ENCODE data around the gene LRMDA. TPM values are rescaled to one million over a fixed set of nuclear protein-coding genes. Genes with fewer than 3 reads are reported as not detected.
"Not testable (repeated sequence)": the region's sequence is repeated elsewhere in the genome, so short reads cannot be mapped to it uniquely, and the experiment has no call there.

Gene LRMDA
- total and polyA plus RNA-seq, 2 of the 13 experiments (the other 11 are each of a cell fraction or from before 2014, with no cell fraction given): 13.4 to 22.0 TPM

- H3K36me3 ChIP-seq (replicated peaks in 1 of 2; ENCODE audit: control insufficient read depth in 1 of 2, insufficient read depth in 2 of 2, low read length in 2 of 2); BruUV-seq (replicated peaks); in situ Hi-C loops (cut with HindIII; ENCODE audit: extremely low pct_ligation_motif_present, low pct_unique_long_range_greater_than_20kb); CTCF ChIA-PET (ENCODE audit: low intra/inter-chr PET ratio, low total read pairs); ATAC-seq; H3K9me3 ChIP-seq (ENCODE audit: low read length); H3K27ac ChIP-seq (ENCODE audit: extremely low read length, insufficient read depth, low read length); H2AFZ ChIP-seq (ENCODE audit: low read length); intact Hi-C loops (cut with micrococcal nuclease; ENCODE audit: unreplicated experiment); FAIRE-seq; H4K20me1 ChIP-seq (ENCODE audit: insufficient read depth, low read length); H3K79me2 ChIP-seq (ENCODE audit: insufficient read depth, low read length); DNase-seq (ENCODE audit: low spot score); H3K9ac ChIP-seq (ENCODE audit: insufficient read depth, low read depth, low read length); H3K4me3 ChIP-seq (replicated peaks in 1 of 3; ENCODE audit: insufficient read depth in 1 of 3, low read depth in 2 of 3, low read length in 3 of 3); H3K27me3 ChIP-seq (ENCODE audit: control insufficient read depth in 1 of 2, insufficient read depth in 2 of 2, low read length in 2 of 2); TF ChIP-seq FOXA1 (IDR thresholded peaks at IDR 0.05); SOX6 (IDR thresholded peaks at IDR 0.05); ATF7 (CRISPR knock-in tag; IDR thresholded peaks at IDR 0.05): not testable (repeated sequence)
- POLR2A ChIA-PET: interaction anchor here (1.2 to 2.9 kb wide), 2 partner anchors 88 to 117 kb away, joined by 5 to 16 read pairs; partner anchors contain the start of genes LRMDA and ZNF503
- peaks cover 40% of the 10 kb centered on the region for H3K4me1 ChIP-seq (ENCODE audit: insufficient read depth, low read length)
- peak overlapping the region; percentile 39; the same call in 1 of the 2 replicates for H3K4me2 ChIP-seq (ENCODE audit: low read depth, low read length)
- whole genome bisulfite sequencing (ENCODE audit: low lambda C conversion rate): 0% methylated on average over 1 of the region's 1 CpG
- TF ChIP-seq HNF4A (CRISPR knock-in tag; IDR thresholded peaks at IDR 0.05) (peak; percentile 26; the same call in 1 of the 2 replicates), HDAC1 (CRISPR knock-in tag; IDR thresholded peaks at IDR 0.05) (peak; percentile 25; the same call in 1 of the 2 replicates), ZNF609 (CRISPR knock-in tag; IDR thresholded peaks at IDR 0.05; ENCODE audit: borderline replicate concordance) (peak; percentile 45; the same call in 1 of the 2 replicates), ISL2 (CRISPR knock-in tag; IDR thresholded peaks at IDR 0.05) (peak; percentile 59; the same call in 1 of the 2 replicates), ARID5B (CRISPR knock-in tag; IDR thresholded peaks at IDR 0.05) (peak; percentile 80), BCL6 (CRISPR knock-in tag; IDR thresholded peaks at IDR 0.05) (peak; percentile 82), RARA (CRISPR knock-in tag; IDR thresholded peaks at IDR 0.05) (peak; percentile 64), SOX5 (CRISPR knock-in tag; IDR thresholded peaks at IDR 0.05; ENCODE audit: borderline replicate concordance) (peak; percentile 35; the same call in 1 of the 2 replicates), FOXA1 (CRISPR knock-in tag; IDR thresholded peaks at IDR 0.05) (peak; percentile 54; the same call in 1 of the 2 replicates), TCF7 (IDR thresholded peaks at IDR 0.05; ENCODE audit: low read depth) (peak; percentile 71), POGZ (CRISPR knock-in tag; IDR thresholded peaks at IDR 0.05) (0 out of 2 replicates have a peak, but pooled peaks have one; percentile 13), ELF3 (CRISPR knock-in tag; IDR thresholded peaks at IDR 0.05) (0 out of 2 replicates have a peak, but pooled peaks have one; percentile 11), SOX6 (CRISPR knock-in tag; IDR thresholded peaks at IDR 0.05) (peak; percentile 78), ATF7 (IDR thresholded peaks at IDR 0.05) (0 out of 2 replicates have a peak, but pooled peaks have one; percentile 2), NCOA2 (CRISPR knock-in tag; IDR thresholded peaks at IDR 0.05) (peak; percentile 67), SAP130 (CRISPR knock-in tag; IDR thresholded peaks at IDR 0.05; ENCODE audit: low read depth) (peak; percentile 42; the same call in 1 of the 2 replicates), FOXA3 (CRISPR knock-in tag; IDR thresholded peaks at IDR 0.05) (peak; percentile 71)
These were observed 87.8 kb downstream of the LRMDA start for GRCh38 chr10:75519213-75519612.

Data from HepG2 (cell line).